Naive thymus-derived CD4-positive, alpha-beta T cell (primary cell): ENCODE results near the gene CNTF. TPM values are rescaled to one million over a fixed set of nuclear protein-coding genes. Genes with fewer than 3 reads are reported as not detected.

Experiments used
- ATAC-seq: fragments of 150-1000 bp; cut with Tn5 transposase; 2 replicates; pipeline ENCODE4 v1.10.0; 2021; ENCODE audit warnings: mild to moderate bottlenecking, moderate library complexity
- CTCF ChIA-PET: fragments of 350-600 bp; sonication (Branson Sonifier 250); formaldehyde crosslinking; loops from one replicate; lab custom pipeline; 2021; ENCODE audit warnings: antibody characterized with exemption; lab: Charles Lee
- POLR2A ChIA-PET: fragments of 350-600 bp; sonication (Branson Sonifier 250); formaldehyde crosslinking; loops from one replicate; lab custom pipeline; 2021; ENCODE audit warnings: antibody characterized with exemption, inconsistent platforms; lab: Charles Lee
- DNase-seq, 9 donors: peaks; one replicate each; pipeline versions ENCODE4 v3.0.0 to v3.0.0-alpha.2; 2020 to 2022; ENCODE audit warnings: mixed read lengths in 1 of 9
- H3K27ac ChIP-seq: one replicate; pipeline ENCODE4 v1.7.0; 2013; ENCODE audit warnings: mild to moderate bottlenecking, low read depth, low read length, moderate library complexity
- H3K27me3 ChIP-seq, 2 donors: one replicate each; pipeline ENCODE4 v1.7.0; 2013; ENCODE audit warnings: low read length in 2 of 2, mild to moderate bottlenecking in 2 of 2, moderate library complexity in 2 of 2; ENCODE audit not compliant: control insufficient read depth in 2 of 2, insufficient read depth in 2 of 2
- H3K36me3 ChIP-seq, 3 experiments: 1 replicate in 2 of 3; 2 replicates in 1 of 3; pipeline ENCODE4 v1.7.0; 2013; ENCODE audit warnings: low read length in 3 of 3, mild to moderate bottlenecking in 3 of 3, moderate library complexity in 1 of 3; ENCODE audit not compliant: insufficient read depth in 3 of 3, control insufficient read depth in 2 of 3
- H3K4me1 ChIP-seq, 2 donors: one replicate each; pipeline ENCODE4 v1.7.0; 2013; ENCODE audit warnings: low read length in 2 of 2, mild to moderate bottlenecking in 2 of 2, moderate library complexity in 1 of 2; ENCODE audit not compliant: control insufficient read depth in 2 of 2, insufficient read depth in 2 of 2
- H3K4me3 ChIP-seq: 2 replicates; pipeline ENCODE4 v1.7.0; 2013; ENCODE audit warnings: mild to moderate bottlenecking, low read length
- H3K9me3 ChIP-seq, 3 experiments: 1 replicate in 2 of 3; 2 replicates in 1 of 3; pipeline ENCODE4 v1.7.0; 2013; ENCODE audit warnings: low read length in 3 of 3; ENCODE audit not compliant: control insufficient read depth in 2 of 3
- H3K27ac Mint-ChIP-seq, 9 donors: one replicate each; pipeline ENCODE4 v1.8.0; 2020 to 2022; ENCODE audit warnings: mixed read lengths in 9 of 9, mild to moderate bottlenecking in 8 of 9, moderate library complexity in 5 of 9, inconsistent platforms in 2 of 9
- H3K27me3 Mint-ChIP-seq, 5 donors: one replicate each; pipeline ENCODE4 v1.8.0; 2021 to 2022; ENCODE audit warnings: mixed read lengths in 5 of 5, mild to moderate bottlenecking in 1 of 5
- H3K36me3 Mint-ChIP-seq, 5 donors: one replicate each; pipeline ENCODE4 v1.8.0; 2020 to 2022; ENCODE audit warnings: mixed read lengths in 5 of 5, mild to moderate bottlenecking in 3 of 5, inconsistent platforms in 1 of 5
- H3K4me1 Mint-ChIP-seq, 7 donors: one replicate each; pipeline ENCODE4 v1.8.0; 2020 to 2022; ENCODE audit warnings: mixed read lengths in 7 of 7, mild to moderate bottlenecking in 3 of 7, inconsistent platforms in 1 of 7
- H3K4me3 Mint-ChIP-seq, 10 donors: one replicate each; pipeline ENCODE4 v1.8.0; 2020 to 2022; ENCODE audit warnings: mild to moderate bottlenecking in 10 of 10, mixed read lengths in 10 of 10, moderate library complexity in 6 of 10, inconsistent platforms in 2 of 10
- H3K9me3 Mint-ChIP-seq, 11 donors: one replicate each; pipeline ENCODE4 v1.8.0; 2020 to 2022; ENCODE audit warnings: mixed read lengths in 11 of 11, mild to moderate bottlenecking in 4 of 11, inconsistent platforms in 1 of 11, moderate library complexity in 1 of 11
- intact Hi-C, 2 donors: fragments of 100-400 bp; cut with micrococcal nuclease; formaldehyde crosslinking; loops; one replicate each; pipeline ENCODE4 v1.15.1; 2023
- polyA plus RNA-seq, 2 donors: library from polyadenylated mRNA; unstranded; fragments of 300-500 nt; fragmentation: Illumina TruSeq; gene quantifications; one replicate each; pipeline ENCODE4 v1.2.3, GENCODE V29; 2021
- total RNA-seq, 6 experiments: library from RNA in 5 of 6; stranded (reverse) in 5 of 6; gene quantifications; 1 replicate in 5 of 6; 2 replicates in 1 of 6; pipeline ENCODE4 v1.2.3 and lab custom pipeline; 2021 to 2026

CNTF gene
- total and polyA plus RNA-seq, 7 experiments from 2014 or later = 0.10 to 4.9 (median 3.7) TPM; not detected in 1

DNA sequence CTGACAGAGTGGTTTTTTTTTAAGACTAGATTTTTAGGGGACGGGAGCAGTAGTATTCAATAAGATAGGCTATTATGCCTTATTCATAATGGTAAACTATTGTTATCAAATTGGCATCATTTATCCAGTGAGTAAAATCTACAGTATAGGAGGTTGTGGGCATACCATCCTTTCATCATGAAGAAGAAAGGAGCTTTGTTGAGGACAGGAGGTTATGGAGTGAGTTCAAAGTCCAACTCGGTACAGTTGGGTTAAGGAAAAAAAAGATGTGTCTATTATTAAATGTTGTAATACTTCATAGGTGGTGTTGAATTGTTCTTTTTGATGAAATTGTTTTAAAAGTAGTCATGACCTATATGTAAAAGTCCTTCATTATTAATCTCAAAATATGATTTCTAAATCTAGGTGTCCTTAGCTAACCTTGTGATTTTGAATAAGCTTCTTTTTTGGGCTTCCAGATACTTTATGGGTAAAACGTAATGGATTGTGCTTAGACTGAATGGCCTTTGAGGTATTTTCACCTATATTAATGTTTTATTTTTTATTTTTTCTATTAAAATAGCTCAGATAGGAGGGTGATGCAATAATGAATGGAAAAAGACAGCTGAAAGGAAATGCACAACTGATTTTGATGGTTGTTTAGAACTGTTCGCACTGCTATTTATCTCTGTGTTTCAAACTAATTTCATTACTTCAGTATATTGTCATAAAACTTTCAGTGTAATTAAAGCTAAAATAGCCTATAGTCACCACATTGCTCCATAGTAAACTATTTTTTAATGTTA lies 15.3 kb upstream of the CNTF start:
- ChIA-PET CTCF (interaction anchor here (0.6 to 0.7 kb wide), 2 partner anchors 40 to 210 kb away, joined by 3 read pairs; no protein-coding TSS in a partner anchor), POLR2A (interaction anchor here (1.0 kb wide), 1 partner anchor 40 kb away, joined by 3 read pairs; no protein-coding TSS in a partner anchor)
- H3K27me3 Mint-ChIP-seq = no peaks in the 10 kb centered on the region
- Histone ChIP-seq H3K27me3 (no peaks in the 10 kb centered on the region), H3K9me3 (no peaks in the 10 kb centered on the region), H3K4me3 (no peak overlapping the region), H3K4me1 (peaks cover 0 to 8% of the 10 kb centered on the region in 2 donors), H3K27ac (no peak overlapping the region), H3K36me3 (peaks cover 9 to 29% (median 24%) of the 10 kb centered on the region in 3 experiments)
- peak overlapping the region in 2 of 10 donors; percentile 9 to 40 for H3K4me3 Mint-ChIP-seq
- peak overlapping the region in 5 of 9 donors; percentile 9 to 79 (median 39) for H3K27ac Mint-ChIP-seq
- H3K36me3 Mint-ChIP-seq = peaks cover 9 to 58% (median 34%) of the 10 kb centered on the region in 5 donors
- intact Hi-C loops = no loop called here
- no peak for DNase-seq
- no peaks in the 10 kb centered on the region for H3K9me3 Mint-ChIP-seq
- peaks cover 39 to 70% (median 65%) of the 10 kb centered on the region in 7 donors for H3K4me1 Mint-ChIP-seq
- no peak for ATAC-seq

DNA sequence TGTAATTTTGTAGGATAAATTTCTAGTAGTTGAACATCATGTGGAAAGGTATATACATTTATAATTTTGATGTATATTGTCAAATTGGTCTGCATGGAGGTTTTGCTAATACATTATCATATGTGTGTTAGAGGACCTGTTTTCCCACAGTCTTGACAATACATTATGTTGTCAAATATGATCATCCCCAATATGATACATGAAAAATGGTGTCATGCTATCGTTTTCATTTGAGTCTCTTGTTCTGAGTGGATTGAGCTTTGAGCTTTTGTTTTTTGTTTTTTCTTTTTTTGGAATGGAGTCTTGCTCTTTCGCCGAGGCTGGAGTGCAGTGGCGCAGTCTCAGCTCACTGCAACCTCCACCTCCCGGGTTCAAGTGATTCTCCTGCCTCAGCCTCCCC lies 14.1 kb upstream of the CNTF start:
- ATAC-seq (no peak), DNase-seq (no peak)
- H3K36me3 ChIP-seq = peaks cover 21 to 39% (median 34%) of the 10 kb centered on the region in 3 experiments
- ChIA-PET CTCF (interaction anchor here (1.0 kb wide), 1 partner anchor 42 kb away, joined by 4 read pairs; no protein-coding TSS in a partner anchor), POLR2A (no interaction called here)
- H3K36me3 Mint-ChIP-seq = peaks cover 5 to 53% (median 31%) of the 10 kb centered on the region in 5 donors
- H3K27ac Mint-ChIP-seq = peak overlapping the region in 1 of 9 donors; percentile 38
- no peaks in the 10 kb centered on the region for H3K27me3 Mint-ChIP-seq
- intact Hi-C loops = no loop called here
- H3K9me3 Mint-ChIP-seq = no peaks in the 10 kb centered on the region
- H3K27me3 ChIP-seq = no peaks in the 10 kb centered on the region
- H3K4me3 ChIP-seq = no peak overlapping the region
- H3K4me1 ChIP-seq = peaks cover 0 to 8% of the 10 kb centered on the region in 2 donors
- no peaks in the 10 kb centered on the region for H3K9me3 ChIP-seq
- no peak overlapping the region for H3K27ac ChIP-seq
- no peak overlapping the region for H3K4me3 Mint-ChIP-seq
- peaks cover 30 to 58% (median 52%) of the 10 kb centered on the region in 7 donors for H3K4me1 Mint-ChIP-seq

GRCh38 chr11:58609723-58610122 lies 12.7 kb upstream of the CNTF start:
- H3K36me3 Mint-ChIP-seq = peaks cover 11 to 53% (median 34%) of the 10 kb centered on the region in 5 donors
- Histone ChIP-seq H3K27ac (no peak overlapping the region), H3K4me3 (no peak overlapping the region), H3K36me3 (peaks cover 32 to 50% (median 43%) of the 10 kb centered on the region in 3 experiments), H3K9me3 (no peaks in the 10 kb centered on the region), H3K27me3 (no peaks in the 10 kb centered on the region), H3K4me1 (peaks cover 0 to under 1% of the 10 kb centered on the region in 2 donors)
- H3K4me1 Mint-ChIP-seq = peaks cover 24 to 50% (median 40%) of the 10 kb centered on the region in 7 donors
- DNase-seq (no peak), ATAC-seq (no peak)
- intact Hi-C loops = no loop called here
- no peak overlapping the region for H3K4me3 Mint-ChIP-seq
- ChIA-PET CTCF (interaction anchor here (0.7 to 1.1 kb wide), 2 partner anchors 42 to 902 kb away, joined by 3 read pairs; no protein-coding TSS in a partner anchor), POLR2A (no interaction called here)
- peak overlapping the region in 3 of 9 donors; percentile 32 to 45 (median 38) for H3K27ac Mint-ChIP-seq
- no peaks in the 10 kb centered on the region for H3K9me3 Mint-ChIP-seq
- no peaks in the 10 kb centered on the region for H3K27me3 Mint-ChIP-seq

GRCh38 chr11:58613228-58613627 lies 9.2 kb upstream of the CNTF start:
- CTCF ChIA-PET = no interaction called here
- Mint-ChIP-seq H3K9me3 (no peaks in the 10 kb centered on the region), H3K36me3 (peaks cover 17 to 71% (median 53%) of the 10 kb centered on the region in 5 donors), H3K4me1 (peaks cover 4 to 28% (median 19%) of the 10 kb centered on the region in 7 donors), H3K27ac (no peak overlapping the region), H3K27me3 (no peaks in the 10 kb centered on the region), H3K4me3 (no peak overlapping the region)
- Histone ChIP-seq H3K27ac (no peak overlapping the region), H3K27me3 (no peaks in the 10 kb centered on the region), H3K36me3 (peaks cover 51 to 81% (median 69%) of the 10 kb centered on the region in 3 experiments), H3K9me3 (no peaks in the 10 kb centered on the region), H3K4me1 (no peaks in the 10 kb centered on the region), H3K4me3 (no peak overlapping the region)
- intact Hi-C loops = no loop called here
- POLR2A ChIA-PET = no interaction called here
- no peak for ATAC-seq
- DNase-seq = no peak

DNA sequence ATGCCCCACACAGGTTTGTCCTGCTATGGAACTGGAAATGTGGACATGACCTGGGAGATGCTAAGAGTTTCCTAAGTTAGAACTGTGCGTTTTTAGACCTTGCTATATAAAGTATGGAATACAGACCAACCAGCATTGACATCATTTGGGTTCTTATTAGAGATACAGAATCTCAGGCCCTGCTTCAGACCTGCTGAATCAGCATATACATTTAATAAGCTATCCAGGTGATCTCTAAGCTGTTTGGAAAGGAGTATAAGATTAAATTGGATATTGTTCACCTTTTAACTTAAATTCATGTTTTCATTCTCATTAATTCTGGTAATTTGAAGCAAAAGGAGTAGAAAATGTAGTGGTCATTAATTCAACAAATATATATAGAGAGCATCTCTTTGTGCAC lies 6.9 kb upstream of the CNTF start:
- H3K9me3 ChIP-seq = no peaks in the 10 kb centered on the region
- Mint-ChIP-seq H3K27ac (peak overlapping the region in 5 of 9 donors; percentile 5 to 89 (median 35)), H3K9me3 (no peaks in the 10 kb centered on the region), H3K36me3 (peaks cover 17 to 78% (median 65%) of the 10 kb centered on the region in 5 donors), H3K4me1 (peaks cover 5 to 34% (median 12%) of the 10 kb centered on the region in 7 donors), H3K27me3 (no peaks in the 10 kb centered on the region), H3K4me3 (no peak overlapping the region)
- ChIA-PET POLR2A (no interaction called here), CTCF (no interaction called here)
- no peak overlapping the region for H3K4me3 ChIP-seq
- H3K36me3 ChIP-seq = peaks cover 51 to 94% (median 65%) of the 10 kb centered on the region in 3 experiments
- no peak overlapping the region for H3K27ac ChIP-seq
- H3K4me1 ChIP-seq = no peaks in the 10 kb centered on the region
- no peak for DNase-seq
- no peaks in the 10 kb centered on the region for H3K27me3 ChIP-seq
- intact Hi-C loops = no loop called here
- ATAC-seq = no peak

- H3K4me3 ChIP-seq = no peak overlapping the region
- Mint-ChIP-seq H3K9me3 (no peaks in the 10 kb centered on the region), H3K27ac (peak overlapping the region in 2 of 9 donors; percentile 17 to 76), H3K4me1 (peaks cover 6 to 34% (median 15%) of the 10 kb centered on the region in 7 donors), H3K27me3 (no peaks in the 10 kb centered on the region), H3K4me3 (no peak overlapping the region), H3K36me3 (peaks cover 13 to 68% (median 57%) of the 10 kb centered on the region in 5 donors)
- no peak for DNase-seq
- ChIA-PET POLR2A (no interaction called here), CTCF (no interaction called here)
- no peaks in the 10 kb centered on the region for H3K9me3 ChIP-seq
- H3K4me1 ChIP-seq = peaks cover 0 to 4% of the 10 kb centered on the region in 2 donors
- peaks cover 46 to 85% (median 56%) of the 10 kb centered on the region in 3 experiments for H3K36me3 ChIP-seq
- intact Hi-C loops = no loop called here
- H3K27ac ChIP-seq = no peak overlapping the region
- no peak for ATAC-seq
- no peaks in the 10 kb centered on the region for H3K27me3 ChIP-seq
These were observed 5.9 kb upstream of the CNTF start for GRCh38 chr11:58616594-58616993.
